Nephron progenitor cell (in vitro differentiated cells): ENCODE measurements around the gene UBAC2.
A peak's percentile ranks its signal among the peaks of the same experiment; 100 is the strongest.

Experiments used
- DNase-seq: peaks from one replicate; pipeline ENCODE4 v3.0.0; 2021
- H3K27ac Mint-ChIP-seq: 2 replicates; pipeline ENCODE4 v1.8.0; 2021; ENCODE audit warnings: mild to moderate bottlenecking, moderate library complexity, mixed read lengths
- H3K27me3 Mint-ChIP-seq: 2 replicates; pipeline ENCODE4 v1.8.0; 2021; ENCODE audit warnings: mild to moderate bottlenecking, low read depth, mixed read lengths; ENCODE audit not compliant: poor library complexity
- H3K36me3 Mint-ChIP-seq: 2 replicates; pipeline ENCODE4 v1.8.0; 2021; ENCODE audit warnings: low read depth, mixed read lengths
- H3K4me1 Mint-ChIP-seq: 2 replicates; pipeline ENCODE4 v1.8.0; 2021; ENCODE audit warnings: mixed read lengths
- H3K4me3 Mint-ChIP-seq: 2 replicates; pipeline ENCODE4 v1.8.0; 2021; ENCODE audit warnings: mild to moderate bottlenecking, moderate library complexity, mixed read lengths
- H3K9me3 Mint-ChIP-seq: 2 replicates; pipeline ENCODE4 v1.8.0; 2021; ENCODE audit warnings: mild to moderate bottlenecking, moderate library complexity, mixed read lengths
- CTCF ChIP-seq: fragments of 200-600 bp; sonication (generic); IDR thresholded peaks from 2 replicates; pipeline ENCODE4 v1.5.0; 2021; ENCODE audit warnings: antibody characterized with exemption

Gene UBAC2

DNA sequence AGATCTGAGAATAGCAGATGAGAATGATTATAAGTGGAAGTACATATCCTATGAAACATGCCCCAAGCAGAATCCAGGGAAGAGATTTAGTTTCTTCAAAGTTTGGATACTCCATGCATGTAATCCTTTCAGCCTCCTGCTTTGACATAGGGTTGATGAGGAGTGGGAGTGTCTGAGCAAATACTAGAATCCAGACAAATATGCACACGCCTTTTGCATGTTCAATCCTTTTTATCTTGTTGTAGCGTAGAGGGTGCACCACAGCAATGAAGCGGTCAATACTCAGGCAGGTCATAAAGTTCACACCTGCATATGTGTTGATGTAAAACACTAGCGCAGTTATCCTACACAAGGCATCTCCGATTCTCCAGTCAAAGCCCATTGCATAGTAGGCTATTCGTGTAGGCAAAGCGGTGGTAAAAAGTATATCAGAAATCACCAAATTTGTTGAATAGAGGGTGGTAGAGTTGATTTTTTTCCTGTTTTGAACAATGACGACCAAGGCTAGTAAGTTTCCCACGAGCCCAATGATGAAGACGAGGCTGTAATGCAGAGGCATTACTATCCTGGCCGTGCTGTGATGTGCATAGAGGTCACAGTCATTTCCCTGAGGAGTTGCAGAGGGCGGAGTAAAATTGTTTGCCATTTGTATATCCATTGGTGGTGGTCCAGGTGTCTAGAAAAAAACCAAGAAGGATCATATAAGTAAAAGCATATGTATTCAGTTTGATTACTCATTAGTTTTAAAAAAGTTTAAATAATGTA is 95.0 kb downstream of the UBAC2 start:
- Mint-ChIP-seq H3K9me3 (no peaks in the 10 kb centered on the region), H3K27me3 (peaks cover 5% of the 10 kb centered on the region), H3K4me1 (no peaks in the 10 kb centered on the region), H3K36me3 (peaks cover 11% of the 10 kb centered on the region), H3K27ac (peak overlapping the region; percentile 12), H3K4me3 (no peak overlapping the region)
- TF ChIP-seq CTCF, result no peak
- no peak for DNase-seq

GRCh38 chr13:99296398-99296797 is 95.7 kb downstream of the UBAC2 start:
- no peak for DNase-seq
- no peak overlapping the region for H3K4me3 Mint-ChIP-seq
- H3K27ac Mint-ChIP-seq, result no peak overlapping the region
- peaks cover 9% of the 10 kb centered on the region for H3K36me3 Mint-ChIP-seq
- no peaks in the 10 kb centered on the region for H3K4me1 Mint-ChIP-seq
- no peak for TF ChIP-seq CTCF
- peaks cover 5% of the 10 kb centered on the region for H3K27me3 Mint-ChIP-seq
- H3K9me3 Mint-ChIP-seq, result no peaks in the 10 kb centered on the region

DNA sequence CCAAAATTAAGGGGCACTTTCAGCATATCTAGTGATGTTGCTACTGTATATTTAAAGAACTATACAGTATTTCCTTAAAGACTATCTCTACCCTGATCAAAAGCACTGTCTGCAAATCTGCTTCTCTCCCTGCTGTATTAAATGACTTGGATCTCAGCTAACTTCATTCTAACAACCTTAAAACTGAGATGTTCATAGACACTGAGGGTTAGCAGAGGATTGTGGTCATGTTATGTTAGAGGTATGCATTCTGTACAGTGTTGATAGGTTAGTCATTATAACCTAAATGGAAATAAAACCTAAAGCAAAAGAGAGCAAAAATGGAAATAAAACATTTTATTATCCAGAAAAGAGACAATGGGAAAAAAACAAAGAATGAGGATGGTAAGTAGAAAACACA is 96.7 kb downstream of the UBAC2 start:
- Mint-ChIP-seq H3K36me3 (peaks cover 8% of the 10 kb centered on the region), H3K9me3 (no peaks in the 10 kb centered on the region), H3K4me3 (no peak overlapping the region), H3K4me1 (no peaks in the 10 kb centered on the region), H3K27me3 (peaks cover 5% of the 10 kb centered on the region), H3K27ac (no peak overlapping the region)
- DNase-seq, result no peak
- no peak for TF ChIP-seq CTCF

GRCh38 chr13:99298056-99298455 is 97.4 kb downstream of the UBAC2 start:
- no peak for TF ChIP-seq CTCF
- no peaks in the 10 kb centered on the region for H3K4me1 Mint-ChIP-seq
- DNase-seq, result no peak
- H3K4me3 Mint-ChIP-seq, result no peak overlapping the region
- H3K27me3 Mint-ChIP-seq, result peaks cover 5% of the 10 kb centered on the region
- no peak overlapping the region for H3K27ac Mint-ChIP-seq
- H3K9me3 Mint-ChIP-seq, result no peaks in the 10 kb centered on the region
- peaks cover under 1% of the 10 kb centered on the region for H3K36me3 Mint-ChIP-seq

GRCh38 chr13:99299256-99299919 is 98.7 kb downstream of the UBAC2 start:
- Mint-ChIP-seq H3K27me3 (peaks cover 5% of the 10 kb centered on the region), H3K27ac (no peak overlapping the region), H3K4me3 (no peak overlapping the region), H3K9me3 (no peaks in the 10 kb centered on the region), H3K36me3 (no peaks in the 10 kb centered on the region), H3K4me1 (no peaks in the 10 kb centered on the region)
- DNase-seq, result no peak
- TF ChIP-seq CTCF, result no peak
